Medulla oblongata (tissue), 1 donor: ENCODE data around the gene FXYD6.

Experiments
- DNase-seq: peaks from one replicate; pipeline ENCODE4 v3.0.0-alpha.2; 2015; ENCODE audit errors: extremely low spot score

FXYD6 gene

DNA sequence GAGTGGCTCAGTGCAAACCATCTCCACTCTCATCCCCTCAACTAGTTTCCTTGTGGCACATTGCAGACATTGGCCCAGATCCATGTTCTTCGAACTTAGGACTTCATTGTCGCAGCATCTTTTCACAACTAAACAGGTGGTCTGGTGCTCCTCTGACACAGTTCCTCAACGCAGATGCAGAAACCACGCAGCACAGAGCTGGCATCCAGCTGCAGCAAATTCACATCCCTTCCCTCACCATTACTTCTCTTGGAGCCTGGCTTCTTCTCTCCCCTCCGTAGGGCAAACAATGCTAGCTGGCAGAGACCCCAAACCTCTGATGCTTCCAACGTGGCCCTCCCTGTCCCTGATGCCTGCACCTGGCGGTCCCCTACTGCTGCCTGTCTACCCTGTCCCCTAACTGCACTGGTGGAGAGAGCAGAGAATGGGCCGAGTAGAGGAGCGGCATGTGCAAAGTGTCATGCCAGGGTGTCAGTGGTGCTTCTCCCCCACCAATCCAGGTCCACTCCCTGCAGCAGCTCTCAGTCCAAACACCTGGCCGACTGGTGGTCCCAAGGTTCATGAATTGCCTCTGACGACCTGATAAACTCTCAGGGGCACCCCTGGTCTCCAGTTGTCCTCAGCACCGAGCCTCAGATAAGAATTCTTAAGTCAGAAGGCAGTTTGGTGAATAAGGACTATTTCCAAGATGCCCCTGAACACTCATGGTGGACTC, 34.6 kb upstream of the FXYD6 start:
- DNase-seq, result no peak

- DNase-seq, result no peak
Measured at GRCh38 chr11:117910525-117910924, 34.1 kb upstream of the FXYD6 start.

DNA sequence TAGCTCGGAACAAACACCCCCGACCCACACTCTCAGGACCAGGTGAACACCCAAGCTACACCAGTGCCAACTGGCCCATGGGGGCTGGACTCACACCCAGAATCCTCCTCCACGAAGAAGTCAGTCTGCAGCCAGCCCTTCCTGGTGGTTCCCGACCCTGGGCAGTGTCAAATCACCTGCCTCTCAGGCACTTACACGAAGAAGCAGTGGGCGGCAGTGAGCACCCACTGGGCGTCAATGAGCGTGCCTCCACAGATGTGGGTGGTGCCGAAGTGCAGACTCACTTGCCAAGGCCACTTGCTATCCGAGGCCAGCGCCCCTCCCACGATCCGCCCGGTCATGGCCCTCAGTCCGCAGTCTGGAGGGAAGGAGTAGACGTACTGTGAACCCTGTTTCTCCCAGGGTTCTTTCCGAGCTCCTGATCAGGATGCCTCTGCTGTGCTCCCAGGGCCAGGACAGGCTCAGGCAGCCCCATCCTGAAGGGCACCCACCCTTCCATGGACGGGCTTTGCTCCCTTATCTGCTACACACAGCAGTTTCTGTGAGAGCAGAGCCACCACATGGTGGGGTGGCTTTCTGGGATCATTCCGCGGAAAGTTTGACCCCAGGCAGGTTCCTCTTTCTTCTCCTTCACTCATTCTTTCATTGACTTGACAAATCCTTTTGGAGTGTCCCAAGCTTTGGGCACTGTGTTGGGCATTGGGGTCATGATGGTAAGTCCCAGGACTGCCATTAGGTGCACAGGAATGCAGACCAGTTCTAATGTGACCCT, 33.3 kb upstream of the FXYD6 start:
- DNase-seq, result no peak

DNA sequence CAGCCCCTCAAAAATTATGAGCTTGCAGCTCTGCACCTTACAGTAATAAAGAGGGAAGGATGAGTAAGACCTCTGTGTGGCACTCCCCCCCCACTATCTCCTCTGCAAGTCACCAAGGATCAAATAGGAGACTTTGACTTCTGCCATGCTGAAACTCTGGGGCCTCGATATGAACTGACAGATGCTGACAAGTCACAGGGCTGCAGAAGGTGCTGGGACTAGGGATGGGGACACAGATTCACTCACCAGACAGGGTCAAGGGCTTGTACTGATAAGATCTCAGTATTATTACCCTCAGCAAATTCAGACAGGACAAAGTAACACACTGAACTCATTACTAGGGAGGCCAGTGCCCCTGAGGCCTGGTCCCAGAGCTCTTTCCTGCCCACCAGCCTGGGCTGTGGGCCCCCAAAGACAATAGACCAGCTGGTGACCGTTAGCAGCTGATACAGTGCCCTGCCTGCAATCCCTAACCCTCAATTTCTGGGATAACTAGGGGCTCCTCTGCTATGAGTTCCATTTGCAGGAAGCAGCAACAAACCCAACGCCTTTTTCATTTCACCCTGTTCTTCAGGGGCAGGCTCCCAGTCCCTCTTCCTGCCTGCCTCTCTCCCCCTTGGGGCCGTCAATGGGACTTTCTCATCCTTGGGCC, 32.6 kb upstream of the FXYD6 start:
- no peak for DNase-seq

- no peak for DNase-seq
Measured at GRCh38 chr11:117908109-117908895, 31.8 kb upstream of the FXYD6 start.

DNA sequence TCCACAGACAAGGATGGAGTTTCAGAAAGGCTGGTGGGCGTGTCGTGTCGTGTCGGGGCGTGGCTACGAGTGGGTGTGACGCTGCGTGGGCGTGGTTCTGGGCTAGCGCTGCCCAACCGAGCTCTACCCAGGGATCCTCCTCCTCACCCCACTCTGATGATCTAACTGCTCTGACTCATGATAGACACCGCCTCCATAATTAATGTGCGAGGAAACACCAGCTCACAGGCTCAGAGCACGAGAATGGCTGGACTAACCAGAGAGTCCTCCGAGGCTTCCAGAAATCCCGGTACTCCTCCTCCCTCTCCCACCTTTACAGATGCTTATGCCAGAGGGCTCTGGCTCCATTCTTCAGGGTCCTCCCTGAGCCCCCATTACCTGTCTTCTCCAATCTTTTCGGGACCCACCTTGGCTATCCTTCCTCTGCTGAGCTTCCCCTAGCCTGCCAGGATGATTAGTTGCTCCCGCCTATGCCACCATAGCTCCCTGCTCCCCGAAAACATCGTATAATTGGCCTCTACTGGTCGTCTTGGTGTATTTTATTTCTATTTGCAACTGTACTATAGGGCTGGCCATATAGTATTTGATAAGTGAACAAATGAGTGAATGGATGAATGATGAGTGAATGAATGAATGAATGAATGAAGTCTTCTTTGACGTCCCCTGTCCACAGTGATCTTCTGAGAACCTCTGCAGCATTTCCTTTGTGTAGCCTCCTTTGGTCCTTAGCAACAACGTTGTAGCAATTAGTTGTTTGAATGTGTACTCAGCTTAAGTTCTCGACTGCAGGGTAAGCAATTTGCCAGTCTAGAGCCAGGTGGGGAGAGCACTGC, 31.0 kb upstream of the FXYD6 start:
- peak; percentile 58 for DNase-seq

- DNase-seq, result no peak
Measured at GRCh38 chr11:117906710-117907109, 30.3 kb upstream of the FXYD6 start.

- no peak for DNase-seq
Measured at GRCh38 chr11:117906126-117906525, 29.7 kb upstream of the FXYD6 start.

- no peak for DNase-seq
Measured at GRCh38 chr11:117905524-117905923, 29.1 kb upstream of the FXYD6 start.

DNA sequence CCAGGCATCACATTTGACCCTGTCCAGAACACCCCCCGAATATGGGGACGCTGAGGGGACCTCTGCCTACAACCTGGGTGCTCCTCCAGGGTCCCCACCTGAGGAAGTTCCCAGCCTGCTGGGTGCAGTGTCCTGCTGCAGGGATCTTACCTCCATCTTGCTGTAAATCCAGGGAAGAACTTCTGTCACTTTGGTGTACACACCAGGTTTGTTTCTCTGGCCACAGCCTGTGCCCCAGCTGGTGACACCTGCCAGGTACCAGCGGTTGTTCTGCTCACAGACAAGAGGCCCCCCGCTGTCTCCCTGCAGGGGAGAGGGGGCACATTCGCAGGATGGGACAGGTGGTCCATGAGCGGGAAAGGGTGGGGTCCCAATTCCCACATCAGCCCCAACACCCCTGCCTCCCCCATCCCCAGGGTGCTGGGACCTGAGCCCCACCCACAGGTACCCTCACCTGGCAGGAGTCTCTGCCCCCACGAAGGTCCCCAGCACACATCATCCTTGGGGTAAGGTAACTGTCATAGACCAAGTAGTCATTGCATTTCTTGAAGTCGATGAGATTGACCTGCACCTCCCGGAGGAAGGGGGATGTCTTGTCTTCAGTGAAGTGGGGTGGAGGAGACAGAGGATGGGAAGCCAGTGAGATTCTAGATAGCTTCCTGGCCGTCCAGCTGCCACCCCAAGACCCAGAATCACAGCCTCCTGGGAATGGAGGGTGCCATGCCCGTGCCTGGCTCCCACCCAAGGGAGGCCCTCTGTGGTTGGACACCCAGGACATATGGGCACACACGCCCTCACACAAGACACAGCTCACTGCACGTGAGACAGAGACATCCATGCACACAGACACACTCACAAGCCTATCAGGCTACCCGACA, 27.3 kb upstream of the FXYD6 start:
- DNase-seq, result no peak

DNA sequence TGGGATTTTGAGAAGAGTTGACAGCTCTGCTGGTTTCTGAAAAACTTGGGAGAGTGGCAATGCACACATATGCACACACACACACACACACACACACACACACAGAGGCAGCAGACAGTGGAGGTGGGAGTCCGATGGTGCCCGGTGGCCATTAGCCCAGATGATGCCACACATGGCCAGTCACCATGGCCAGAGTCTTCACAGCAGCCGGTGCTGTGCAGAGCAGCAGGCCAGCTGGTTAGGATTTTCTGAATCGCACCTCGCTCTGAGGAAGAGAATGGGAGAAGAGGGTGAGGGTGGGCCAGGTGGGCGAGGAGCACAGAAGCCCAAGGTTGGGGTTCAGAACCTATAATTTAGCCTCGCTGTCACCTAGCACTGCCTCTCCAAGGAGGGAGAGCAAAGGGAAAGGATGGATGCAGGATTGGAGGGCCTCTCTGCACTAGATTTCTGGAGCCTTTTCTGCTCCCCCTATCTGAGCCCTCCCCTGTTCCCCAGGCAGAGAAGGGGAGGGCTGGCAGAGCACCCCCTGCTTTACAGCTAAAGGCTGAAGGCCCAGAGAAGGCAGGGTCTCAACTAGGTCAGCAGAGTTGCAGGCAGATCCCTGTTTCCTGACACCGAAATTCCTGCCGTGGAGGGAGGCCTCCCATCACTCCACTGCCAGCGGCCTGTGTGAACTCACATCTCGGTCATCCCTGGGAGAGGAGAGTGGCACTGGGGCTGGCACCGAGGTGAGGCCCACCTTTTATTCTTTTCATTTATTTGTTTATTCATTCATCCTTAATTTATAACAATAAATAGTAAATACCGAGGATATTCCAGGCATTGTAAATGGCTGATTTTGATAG, 25.8 kb upstream of the FXYD6 start:
- no peak for DNase-seq

GRCh38 chr11:117901601-117902000, 25.1 kb upstream of the FXYD6 start:
- DNase-seq, result no peak

GRCh38 chr11:117900720-117901440, 24.4 kb upstream of the FXYD6 start:
- no peak for DNase-seq

DNA sequence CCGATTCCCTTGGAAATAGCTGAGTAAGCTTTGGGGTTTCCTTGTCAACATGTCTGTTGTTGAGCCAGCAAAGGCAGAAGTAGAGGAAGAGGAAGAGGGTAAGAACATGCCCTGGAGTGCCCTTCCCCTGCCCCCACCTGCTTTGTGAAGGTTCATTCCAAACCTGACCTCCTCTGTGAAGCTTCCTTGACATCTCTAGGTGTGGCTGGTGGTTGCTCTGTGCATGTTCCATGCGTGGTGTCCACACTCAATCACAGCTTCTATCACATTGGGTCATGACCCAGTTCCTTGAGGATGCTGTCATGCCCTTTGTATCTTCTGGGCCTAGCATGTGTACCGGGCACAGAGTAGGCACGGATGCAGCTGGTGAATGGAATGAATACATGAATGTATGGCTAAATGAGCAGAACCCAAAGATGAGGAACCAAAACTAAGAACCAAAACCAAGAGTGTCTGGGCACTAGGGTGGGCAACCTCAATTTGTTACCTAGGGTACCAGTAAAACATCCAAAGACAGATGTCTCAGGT, 23.7 kb upstream of the FXYD6 start:
- DNase-seq, result no peak

DNA sequence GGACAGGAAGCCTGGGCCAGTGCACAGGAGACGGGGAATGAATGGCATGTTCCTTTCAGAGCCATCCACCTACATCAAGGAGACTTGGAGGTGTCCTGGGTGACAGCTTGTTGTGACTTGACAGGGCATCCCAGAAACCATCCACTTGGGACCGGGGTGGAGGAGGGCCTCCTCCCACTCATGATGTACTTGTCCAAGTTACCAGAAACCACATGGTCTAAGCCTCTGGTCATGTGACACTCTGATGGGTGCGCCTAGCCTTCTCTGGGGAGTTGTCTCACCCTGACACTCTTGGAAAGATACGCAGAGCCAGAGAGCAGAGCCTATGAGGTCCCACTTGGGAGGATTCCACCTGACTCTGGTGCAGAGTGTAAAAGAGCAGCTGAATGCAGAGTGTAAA, 21.6 kb upstream of the FXYD6 start:
- DNase-seq, result no peak

GRCh38 chr11:117892651-117893050, 16.2 kb upstream of the FXYD6 start:
- no peak for DNase-seq

DNA sequence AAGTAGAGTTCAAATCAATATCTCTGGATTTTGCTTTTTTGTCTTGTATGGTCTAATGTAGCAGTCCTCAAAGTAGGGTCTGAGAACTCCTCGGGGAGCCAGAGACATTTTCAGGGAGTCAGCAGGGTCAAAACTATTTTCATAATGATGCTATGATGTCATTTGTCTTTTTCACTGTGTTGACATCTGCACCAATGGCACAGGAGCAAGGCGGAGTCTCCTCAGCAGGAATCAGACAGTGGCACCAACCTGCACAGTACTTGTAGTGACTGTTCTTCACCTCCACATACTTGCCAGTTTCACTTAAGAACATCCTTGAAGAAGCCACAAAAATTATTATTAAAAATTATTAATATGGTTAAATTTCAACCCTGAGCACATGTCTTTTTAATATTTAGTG, 14.9 kb upstream of the FXYD6 start:
- DNase-seq, result no peak

GRCh38 chr11:117888139-117888566, 11.7 kb upstream of the FXYD6 start:
- DNase-seq, result no peak
